Inferior parietal cortex (tissue), 1 donor: ENCODE measurements around the gene ERBB4.

Experiments
- DNase-seq: peaks from one replicate; pipeline ENCODE4 v3.0.0-alpha.2; 2016; ENCODE audit errors: extremely low spot score

Gene ERBB4

DNA sequence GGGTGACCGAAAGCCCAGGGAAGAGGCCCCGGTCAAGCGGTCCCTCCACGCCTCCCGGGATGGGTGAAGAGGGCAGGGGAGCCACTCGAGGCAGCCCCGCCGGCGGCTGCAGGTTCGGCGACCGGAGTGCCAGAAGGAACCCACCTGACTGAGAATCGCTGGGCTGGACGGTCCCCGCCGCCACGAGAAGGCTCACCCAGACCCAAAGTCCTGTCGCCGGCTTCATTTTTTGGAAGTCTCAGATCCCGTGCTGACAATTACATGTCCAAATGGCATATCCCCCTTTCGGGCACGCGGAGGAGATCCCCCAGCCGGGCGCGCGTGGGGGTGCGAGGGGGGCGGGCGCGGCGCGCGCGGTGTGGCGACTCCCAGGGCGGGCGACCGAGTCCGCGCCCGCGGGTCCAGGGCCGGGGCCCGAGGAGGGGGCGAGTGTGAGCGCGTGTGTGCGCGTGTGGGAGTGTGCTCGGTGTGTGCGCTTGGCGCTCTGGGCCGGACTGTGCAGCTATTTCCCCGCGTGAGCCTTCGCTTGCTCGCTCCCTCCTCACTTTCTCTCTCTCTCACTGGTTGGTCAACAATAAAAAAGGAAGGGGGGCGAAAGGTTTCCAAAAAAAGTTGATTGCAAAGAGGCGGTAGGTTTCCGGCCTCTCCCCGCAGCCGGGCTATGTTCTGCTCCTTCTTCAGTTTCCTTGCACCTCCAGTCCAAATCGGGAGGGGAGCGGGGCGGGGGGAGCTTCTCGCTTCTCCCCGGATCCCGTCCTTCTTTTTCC is at the start of gene ERBB4:
TSS of gene ERBB4 (minus strand) at position 498 of the 767 bp plus-strand sequence. CDS start at position 226, 272 bp downstream.
- no peak for DNase-seq

DNA sequence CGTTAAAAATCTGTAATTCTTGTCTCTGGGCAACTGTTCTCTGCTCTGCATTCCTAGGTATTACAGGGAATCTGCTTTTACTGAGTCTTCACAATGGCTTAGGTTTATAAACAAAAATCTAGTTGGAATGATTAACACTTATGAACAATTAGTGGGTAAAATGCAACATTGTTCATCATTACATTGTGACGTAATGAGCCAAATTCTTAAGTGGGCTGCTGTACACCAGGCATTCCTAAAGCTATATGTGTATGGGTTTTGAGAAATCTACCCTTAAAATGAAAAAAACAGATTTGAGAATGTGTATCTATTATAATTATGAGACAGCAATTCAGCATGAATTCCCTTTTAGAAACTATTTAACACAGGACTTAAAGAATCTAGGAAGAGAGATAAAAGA is 41.5 kb upstream of the ERBB4 start:
- DNase-seq = no peak

DNA sequence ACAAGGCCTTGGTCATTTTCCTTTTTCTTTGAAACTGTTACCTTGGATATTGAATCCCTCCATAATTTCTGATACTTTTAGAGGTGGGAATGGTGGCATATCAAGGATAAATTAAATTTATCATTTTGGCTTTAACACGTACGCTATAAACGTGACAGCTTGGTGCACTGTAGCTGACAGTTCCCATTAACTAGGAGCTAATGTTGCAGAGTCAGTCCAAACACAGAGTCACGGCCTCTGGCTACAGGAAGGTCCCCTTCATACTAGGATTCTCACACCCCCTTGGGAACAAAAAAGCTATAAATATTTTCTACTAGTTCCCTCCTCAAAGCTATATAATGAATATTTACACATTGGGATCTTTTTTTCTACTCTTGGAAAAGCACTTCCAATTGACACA is 17.7 kb upstream of the ERBB4 start:
- no peak for DNase-seq

DNA sequence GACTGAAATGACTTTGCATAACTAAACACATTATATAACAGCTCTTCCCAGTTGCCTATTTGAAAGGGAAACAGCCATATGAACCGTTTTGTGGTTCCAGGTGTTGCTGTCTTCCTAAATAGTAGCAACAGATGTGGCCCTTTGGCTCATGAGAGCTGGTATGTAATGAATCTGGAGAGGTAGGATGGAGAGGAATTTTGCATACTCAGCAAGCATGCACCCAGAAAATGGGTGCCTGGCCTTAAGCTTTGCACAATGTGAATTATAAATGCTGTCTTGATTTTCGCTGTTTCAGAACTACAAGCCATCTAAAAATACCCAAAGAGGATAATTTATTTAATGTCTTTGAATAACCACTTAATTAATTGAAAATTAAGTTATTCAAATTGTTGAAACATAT is 15.6 kb upstream of the ERBB4 start:
- no peak for DNase-seq

DNA sequence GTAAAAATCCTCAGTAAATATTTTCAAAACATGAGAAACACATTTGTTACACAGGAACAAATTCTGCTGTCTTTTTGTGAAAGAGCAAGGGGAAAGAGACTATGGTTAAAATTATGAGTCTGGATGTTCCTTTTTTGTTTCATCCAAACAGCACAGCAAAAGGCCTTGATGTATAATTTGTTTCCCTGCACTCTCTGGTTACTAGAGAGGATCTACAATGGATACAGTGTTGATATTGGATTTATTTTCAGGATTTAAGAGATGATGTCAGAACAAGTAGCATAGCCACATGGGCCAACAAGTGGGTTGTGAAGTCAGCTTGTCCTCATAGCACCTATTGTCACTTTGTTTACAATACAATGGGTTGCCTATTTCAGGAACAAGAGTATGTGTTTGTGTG is 11.3 kb upstream of the ERBB4 start:
- DNase-seq = no peak

DNA sequence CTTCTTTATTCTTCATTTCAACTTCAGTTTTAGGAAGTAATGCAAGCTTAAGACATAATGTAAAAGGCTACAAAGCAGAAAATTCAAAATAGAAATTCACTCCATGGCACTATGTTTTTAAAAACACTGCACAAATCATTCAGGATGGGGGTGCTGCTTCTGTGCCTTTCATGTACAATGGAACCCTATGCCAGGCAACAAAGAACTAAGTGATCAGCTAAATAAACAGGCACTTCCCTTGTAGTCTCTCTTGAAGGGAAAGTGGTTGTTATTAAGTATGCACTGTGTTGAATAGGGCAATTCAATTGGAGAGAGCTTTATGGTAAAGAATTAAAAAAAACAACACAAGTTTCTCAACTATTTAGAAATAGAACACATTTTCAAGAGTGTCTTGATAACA is 10.9 kb upstream of the ERBB4 start:
- DNase-seq = peak; percentile 74

DNA sequence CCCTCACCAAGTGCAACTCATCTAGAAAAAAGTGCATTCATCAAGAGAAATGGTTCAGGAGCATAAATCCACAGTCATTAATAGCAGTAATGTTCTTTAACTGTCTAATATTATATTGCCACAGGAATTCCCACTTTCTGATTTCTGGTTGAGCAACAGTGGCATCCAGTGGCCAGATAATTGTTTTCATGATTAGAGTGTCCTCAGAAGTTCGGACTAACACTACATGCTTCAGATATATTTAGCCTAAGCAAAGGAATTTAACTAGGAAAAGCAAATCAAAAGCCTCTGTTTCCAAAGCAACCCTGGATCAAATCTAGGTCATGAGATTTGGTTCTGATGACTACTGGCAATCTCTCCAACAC is 9.8 kb upstream of the ERBB4 start:
- peak; percentile 69 for DNase-seq

DNA sequence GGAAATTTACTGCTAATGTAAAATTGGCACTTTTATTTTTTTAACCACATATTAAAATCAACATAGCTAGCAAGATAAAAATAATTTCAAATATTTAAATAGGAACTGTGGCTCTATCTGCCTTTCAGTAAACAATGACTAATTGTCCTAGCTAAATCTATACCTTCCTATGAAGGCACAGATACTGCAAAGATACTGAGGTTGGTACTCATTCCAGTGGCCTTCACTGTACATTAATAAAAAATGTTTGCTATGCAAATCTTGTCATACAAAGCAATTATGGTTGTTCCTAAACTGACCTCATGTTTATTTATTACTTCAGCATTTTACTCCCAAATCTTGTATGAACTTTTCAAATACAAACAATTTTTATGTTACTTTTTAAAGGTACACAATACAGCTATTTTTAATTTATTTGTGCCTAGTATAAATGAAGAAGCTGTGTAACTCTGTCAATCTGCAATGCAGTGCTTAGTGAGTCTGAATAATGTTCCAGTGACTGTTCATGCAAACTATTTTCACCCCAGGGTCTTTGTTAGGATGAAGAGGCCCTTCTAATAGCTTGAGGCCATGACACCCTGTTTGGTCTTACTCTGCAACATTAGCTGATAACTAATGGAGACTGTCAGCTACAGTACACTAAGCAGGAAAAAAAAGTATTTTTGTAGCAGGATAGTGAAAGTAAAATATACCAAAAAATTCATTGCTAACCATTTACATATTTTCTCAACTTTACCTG is 9.3 kb upstream of the ERBB4 start:
- no peak for DNase-seq

DNA sequence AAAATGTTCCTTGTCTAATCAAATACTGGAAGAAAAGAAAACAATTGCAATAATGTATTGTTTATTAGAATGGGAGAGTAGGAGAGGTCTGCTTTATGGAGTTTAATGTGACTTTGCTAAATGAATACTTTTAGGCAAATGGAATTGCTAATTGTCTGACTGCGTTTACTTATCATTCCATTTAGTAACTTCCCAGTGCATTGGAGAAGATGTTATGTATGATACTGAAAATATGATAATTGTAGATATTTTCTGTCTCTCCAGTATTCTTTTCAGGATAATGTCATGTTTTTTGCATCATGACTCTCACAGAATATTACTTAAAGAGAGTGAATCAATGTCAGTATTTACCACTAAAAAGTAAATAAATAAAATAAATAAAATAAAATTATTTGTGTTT is 8.1 kb upstream of the ERBB4 start:
- DNase-seq = no peak

DNA sequence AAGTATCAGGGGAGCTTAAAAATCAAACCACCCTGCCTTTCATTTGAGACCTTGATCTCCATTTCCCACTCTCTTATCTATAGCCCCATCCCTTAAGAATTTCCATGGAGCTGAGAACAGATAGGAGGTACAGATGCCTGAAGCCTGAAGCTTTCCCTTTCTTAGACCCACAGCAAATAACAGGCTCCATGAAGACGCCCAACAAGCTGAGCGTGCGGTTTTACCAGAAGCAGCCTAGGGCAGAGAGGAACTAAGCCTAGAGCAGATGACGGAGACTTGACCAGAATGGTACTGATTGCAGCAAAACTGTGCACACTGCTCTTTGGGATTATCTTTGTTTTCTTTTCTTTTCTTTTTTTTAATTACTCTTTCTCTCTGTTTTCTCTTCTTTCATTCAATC is 1.7 kb upstream of the ERBB4 start:
- no peak for DNase-seq

DNA sequence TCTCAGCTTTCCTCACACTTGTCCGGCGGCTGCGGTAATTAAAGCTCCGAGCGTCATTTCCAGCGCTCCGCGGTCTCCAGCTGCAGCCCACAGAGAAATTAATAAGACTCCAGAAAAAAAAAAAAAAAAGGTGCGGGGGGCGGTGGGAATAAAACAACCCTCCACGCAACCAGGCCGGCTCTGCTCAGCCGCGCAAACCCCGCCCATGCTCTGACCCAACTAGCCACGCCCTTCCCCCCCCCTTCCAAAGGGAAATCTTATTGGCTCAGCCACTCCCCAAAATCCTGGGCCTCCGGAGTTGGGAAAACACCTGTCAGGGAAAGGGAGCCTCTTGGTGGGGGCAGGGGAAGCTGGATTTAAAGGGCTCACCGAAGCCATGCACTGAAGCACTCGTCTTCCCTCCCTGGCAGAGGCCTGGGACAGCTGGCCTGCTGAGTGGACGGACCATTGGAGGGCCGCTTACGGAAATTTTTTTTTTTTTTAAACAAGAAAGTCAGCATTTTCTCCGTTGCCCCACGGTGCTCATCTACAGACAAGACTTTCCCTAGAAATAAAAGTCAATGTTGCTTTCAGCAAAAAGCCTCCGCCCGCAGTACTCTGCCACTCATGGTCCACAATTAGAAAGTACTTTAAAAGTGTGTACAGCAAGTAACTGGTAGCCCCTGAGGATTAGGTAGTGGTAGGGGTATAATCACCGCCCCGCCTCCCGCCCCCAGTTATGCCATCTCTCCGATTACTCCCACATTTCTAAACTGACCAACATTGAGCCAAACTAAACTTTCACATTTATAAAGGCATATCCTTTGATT is 674 bp upstream of the ERBB4 start:
- no peak for DNase-seq

DNA sequence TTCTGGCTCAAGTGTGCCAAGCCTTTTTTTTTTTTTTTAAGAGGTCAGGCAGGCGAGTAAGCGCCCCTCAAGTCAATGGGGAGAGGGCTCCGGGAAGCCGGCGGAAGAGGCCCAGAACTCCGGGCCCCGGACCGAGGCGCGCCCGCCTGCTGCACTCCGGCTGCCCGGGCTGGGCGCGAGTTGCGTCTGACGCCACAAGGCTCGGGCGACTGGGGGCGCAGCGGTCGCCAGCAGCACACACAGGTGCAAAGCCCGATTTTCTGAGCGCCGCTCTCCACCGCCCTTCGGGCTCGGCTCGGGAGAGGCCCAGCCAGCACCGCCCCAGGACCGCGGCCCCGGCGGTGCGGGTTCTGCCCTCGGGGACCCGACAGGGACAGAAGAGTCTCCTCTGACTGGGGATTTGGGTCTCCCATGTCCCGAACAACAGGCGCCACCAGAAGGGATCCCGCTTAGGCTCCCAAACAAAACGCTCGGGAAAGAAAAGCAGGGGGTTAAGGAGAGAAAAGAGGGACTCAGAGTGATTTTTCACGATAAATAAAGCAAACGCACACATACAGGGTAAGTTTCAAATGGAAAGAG is 787 bp downstream of the ERBB4 start:
- DNase-seq = no peak

DNA sequence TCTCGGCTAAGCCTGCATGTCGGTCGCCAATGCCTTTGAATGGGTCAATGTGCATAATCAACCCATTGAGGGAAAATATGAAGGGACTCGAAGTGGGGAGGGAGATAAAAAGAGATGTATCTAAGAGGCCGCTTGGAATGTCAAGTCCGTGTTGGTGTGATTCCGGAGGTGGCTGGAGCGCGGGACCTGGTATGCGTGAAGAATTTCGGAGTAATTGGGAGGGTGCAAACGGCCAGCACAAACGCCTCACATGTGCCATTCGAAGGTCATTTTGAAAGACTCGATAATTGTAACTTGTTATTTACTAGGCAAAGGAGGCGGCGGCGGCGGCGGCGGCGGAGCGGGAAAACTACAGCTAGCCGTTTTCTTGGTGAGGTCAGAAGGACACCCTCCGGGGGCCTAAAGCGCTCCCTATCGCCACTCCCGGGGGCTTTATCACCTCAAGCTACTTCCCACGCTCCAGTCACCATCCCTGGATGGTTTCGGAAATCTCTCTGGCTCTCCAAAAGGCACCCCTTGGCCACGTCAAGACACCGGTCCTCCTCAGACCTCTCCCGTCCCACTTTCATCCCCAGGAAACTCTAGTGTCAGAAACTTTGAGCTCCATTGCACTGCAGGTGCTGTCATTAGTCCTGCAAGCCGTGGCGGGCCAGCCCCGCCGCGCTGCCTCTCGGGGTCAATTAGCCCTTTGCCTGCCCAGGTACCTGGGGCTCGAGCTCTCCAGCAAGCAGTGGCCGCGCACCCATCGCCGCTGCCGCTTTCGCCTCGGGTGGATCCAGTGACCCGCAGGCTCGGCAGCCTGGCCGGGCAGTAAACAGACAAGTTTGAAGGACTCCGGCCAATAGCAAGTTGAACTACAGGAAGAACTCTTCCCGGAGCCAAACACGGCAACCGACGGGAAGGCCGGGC is 1.5 kb downstream of the ERBB4 start:
- DNase-seq = no peak

DNA sequence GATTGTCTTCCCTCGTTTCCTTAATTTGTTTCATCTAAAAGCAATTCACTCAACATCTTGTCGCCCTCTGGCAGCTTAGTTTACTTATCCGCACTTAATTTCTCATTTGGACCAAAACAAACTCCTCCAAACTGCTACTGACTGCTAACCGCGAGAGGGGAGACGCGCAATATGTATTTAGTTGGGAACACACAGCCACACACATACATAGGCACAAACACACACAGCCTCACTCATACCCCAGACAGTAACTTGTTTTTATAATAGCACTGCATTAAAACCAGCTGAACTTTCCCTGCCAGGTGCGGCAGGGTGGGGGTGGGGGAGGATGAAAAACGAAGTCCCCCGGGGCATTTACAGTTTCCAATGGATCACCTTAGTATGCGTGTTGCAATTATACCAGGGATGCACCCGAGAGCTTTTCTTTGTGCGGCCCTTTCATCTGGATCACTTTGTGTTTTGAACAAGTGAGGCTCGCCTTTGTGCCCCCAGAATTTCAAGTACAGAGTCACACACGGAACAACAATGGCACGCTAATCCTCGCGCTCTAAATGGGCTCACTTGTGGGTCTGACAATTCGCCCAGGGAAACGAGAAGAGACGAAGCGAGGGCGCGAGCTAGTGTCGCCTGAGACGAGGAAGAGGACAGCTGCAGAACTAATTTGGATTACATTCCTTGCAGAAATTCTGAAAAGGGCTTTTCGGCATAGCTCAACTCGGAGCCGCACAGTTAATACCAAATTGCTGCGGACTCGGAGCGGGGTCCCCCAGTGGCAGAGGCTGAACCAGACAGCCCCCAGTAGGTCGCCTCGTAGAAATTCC is 2.4 kb downstream of the ERBB4 start:
- no peak for DNase-seq

DNA sequence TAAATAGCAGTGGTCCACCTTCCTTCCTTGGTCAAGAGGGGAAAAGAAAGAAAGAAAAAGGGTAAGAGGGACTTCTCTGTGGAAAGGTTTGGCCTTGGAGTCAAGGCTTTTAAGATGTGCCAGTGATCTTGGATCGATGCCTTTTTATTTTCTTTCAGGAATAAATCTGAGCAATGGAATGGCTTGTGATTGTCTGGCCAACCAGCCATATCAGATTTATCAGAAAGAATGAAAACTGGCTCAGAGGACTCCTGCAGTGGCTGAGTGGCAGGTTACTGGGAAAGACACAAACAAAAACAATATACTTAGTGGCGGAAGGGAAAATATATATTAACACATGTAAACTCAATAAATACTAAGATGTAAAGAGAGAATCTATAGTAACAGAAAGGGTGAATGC is 4.3 kb downstream of the ERBB4 start:
- DNase-seq = no peak

DNA sequence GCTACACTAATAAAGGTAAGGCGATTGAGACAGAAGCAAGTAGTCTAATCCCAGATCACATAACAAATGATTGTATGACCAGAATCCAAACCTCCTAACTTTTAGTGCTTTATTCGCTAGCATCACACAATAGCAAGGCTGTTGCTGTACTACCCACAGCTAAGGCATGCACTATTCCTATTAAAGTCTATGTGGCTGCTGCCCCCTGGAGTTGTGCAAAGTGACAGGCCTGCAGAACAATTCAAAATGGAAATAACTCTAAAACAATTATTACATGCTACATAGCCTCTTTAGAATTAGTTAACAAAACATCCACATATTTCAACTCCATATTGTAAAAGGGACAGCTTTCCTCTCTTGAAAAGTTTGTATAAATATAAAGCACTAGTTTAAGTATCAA is 6.0 kb downstream of the ERBB4 start:
- no peak for DNase-seq

DNA sequence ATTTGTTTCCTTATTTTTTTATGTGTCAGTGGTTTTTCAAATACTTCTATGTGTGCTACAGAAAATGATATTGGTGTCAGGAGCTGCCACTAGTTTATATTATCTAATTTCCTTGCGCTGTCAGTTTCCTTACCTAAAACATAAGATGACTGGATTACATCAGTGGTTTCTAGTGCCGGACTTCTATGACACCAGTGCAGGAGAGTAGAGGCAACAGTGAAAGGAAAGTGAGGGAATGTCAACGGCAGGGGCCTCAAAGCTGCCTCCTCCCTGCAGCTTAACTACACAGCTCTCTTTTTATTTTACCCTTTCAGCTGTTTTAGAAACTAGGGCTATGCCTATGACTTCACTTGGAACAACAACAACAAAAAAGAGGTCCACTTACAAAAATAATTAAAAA is 6.5 kb downstream of the ERBB4 start:
- no peak for DNase-seq

DNA sequence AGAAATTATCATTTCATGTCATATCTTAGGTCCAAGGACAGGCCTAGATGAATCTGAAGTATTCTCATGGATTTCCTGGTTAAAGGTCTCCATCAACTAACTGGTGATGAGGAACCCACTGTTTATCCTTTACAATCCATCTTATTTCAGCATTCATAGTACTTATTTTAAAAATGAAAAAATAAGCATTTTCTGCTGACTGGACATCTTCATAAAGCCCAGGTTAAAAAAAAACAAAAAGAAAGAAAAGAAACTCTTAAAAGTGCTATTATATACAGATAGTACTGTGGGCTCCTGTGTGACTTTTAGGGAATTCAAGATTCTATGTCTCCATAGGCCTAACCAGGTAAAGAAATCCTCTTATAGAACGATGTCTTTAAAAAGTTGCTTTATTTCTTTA is 7.1 kb downstream of the ERBB4 start:
- no peak for DNase-seq

DNA sequence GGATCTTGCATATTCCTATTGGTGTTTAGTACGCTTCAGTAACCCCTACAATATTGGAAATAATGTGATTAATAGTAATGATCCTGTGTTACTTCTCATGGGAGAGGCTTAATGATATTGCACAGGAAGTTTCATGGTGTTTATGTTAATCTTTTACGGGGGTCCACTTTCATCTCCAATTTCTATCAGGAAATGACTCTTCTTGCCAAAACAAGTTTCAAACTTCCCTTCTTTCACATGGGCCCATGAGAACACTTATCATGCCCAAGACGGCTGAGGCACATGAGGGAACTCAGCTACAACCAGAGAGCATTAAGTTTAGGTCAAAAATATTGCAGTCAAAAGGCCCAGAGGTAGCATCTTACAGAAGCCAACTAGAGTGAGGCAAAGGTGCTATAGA is 7.6 kb downstream of the ERBB4 start:
- DNase-seq = no peak

DNA sequence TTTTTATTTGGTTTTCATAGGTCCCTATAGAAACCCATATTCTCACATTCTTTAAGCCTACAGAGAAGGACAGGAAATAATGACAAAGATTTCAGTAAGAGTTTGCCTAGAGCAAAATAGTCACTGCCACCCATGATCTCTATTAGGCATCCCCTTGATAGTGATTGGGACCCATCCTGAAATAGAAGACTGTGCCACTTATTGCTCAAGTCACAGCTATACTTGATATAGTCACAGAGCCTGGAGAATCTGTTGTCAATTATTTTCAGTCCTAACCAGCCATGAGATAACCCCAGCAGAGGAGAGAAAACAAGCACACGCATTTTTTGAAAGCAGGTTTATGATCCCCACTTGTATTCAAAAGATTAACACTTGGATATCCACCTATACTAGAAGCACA is 8.2 kb downstream of the ERBB4 start:
- DNase-seq = no peak
